ENCODE data around the gene CYP24A1.

The CYP24A1 gene

GRCh38 chr20:54166987-54167662 lies 6.7 kb downstream of the CYP24A1 start:
- no peak overlapping the region for H3K4me3 ChIP-seq (replicated peaks; ENCODE audit: low read depth, low read length)
- no peak for DNase-seq (ENCODE audit: extremely low read depth, insufficient read length)
- TF ChIP-seq CTCF (IDR thresholded peaks at IDR 0.05; ENCODE audit: insufficient read depth, low read length, poor library complexity, severe bottlenecking): no peak
- no peaks in the 10 kb centered on the region; the same call in 1 of the 2 replicates for H3K27me3 ChIP-seq (replicated peaks; ENCODE audit: control insufficient read depth, insufficient read depth, low read length)
- H3K36me3 ChIP-seq (ENCODE audit: control insufficient read depth, insufficient read depth, low read length): no peaks in the 10 kb centered on the region

GRCh38 chr20:54165803-54166202 lies 8.0 kb downstream of the CYP24A1 start:
- Histone ChIP-seq H3K4me3 (replicated peaks; ENCODE audit: low read depth, low read length) (no peak overlapping the region), H3K36me3 (ENCODE audit: control insufficient read depth, insufficient read depth, low read length) (no peaks in the 10 kb centered on the region), H3K27me3 (replicated peaks; ENCODE audit: control insufficient read depth, insufficient read depth, low read length) (no peaks in the 10 kb centered on the region; the same call in 1 of the 2 replicates)
- no peak for TF ChIP-seq CTCF (IDR thresholded peaks at IDR 0.05; ENCODE audit: insufficient read depth, low read length, poor library complexity, severe bottlenecking)
- no peak for DNase-seq (ENCODE audit: extremely low read depth, insufficient read length)

- no peak for DNase-seq (ENCODE audit: extremely low read depth, insufficient read length)
- Histone ChIP-seq H3K36me3 (ENCODE audit: control insufficient read depth, insufficient read depth, low read length) (no peaks in the 10 kb centered on the region), H3K4me3 (replicated peaks; ENCODE audit: low read depth, low read length) (no peak overlapping the region), H3K27me3 (replicated peaks; ENCODE audit: control insufficient read depth, insufficient read depth, low read length) (no peaks in the 10 kb centered on the region)
- no peak for TF ChIP-seq CTCF (IDR thresholded peaks at IDR 0.05; ENCODE audit: insufficient read depth, low read length, poor library complexity, severe bottlenecking)
Measured at GRCh38 chr20:54165014-54165413, 8.8 kb downstream of the CYP24A1 start.

- DNase-seq (ENCODE audit: extremely low read depth, insufficient read length): no peak
- TF ChIP-seq CTCF (IDR thresholded peaks at IDR 0.05; ENCODE audit: insufficient read depth, low read length, poor library complexity, severe bottlenecking): no peak
- H3K36me3 ChIP-seq (ENCODE audit: control insufficient read depth, insufficient read depth, low read length): no peaks in the 10 kb centered on the region
- H3K27me3 ChIP-seq (replicated peaks; ENCODE audit: control insufficient read depth, insufficient read depth, low read length): no peaks in the 10 kb centered on the region; the same call in 1 of the 2 replicates
- no peak overlapping the region for H3K4me3 ChIP-seq (replicated peaks; ENCODE audit: low read depth, low read length)
Measured at GRCh38 chr20:54163402-54163801, 10.4 kb downstream of the CYP24A1 start.

- TF ChIP-seq CTCF (IDR thresholded peaks at IDR 0.05; ENCODE audit: insufficient read depth, low read length, poor library complexity, severe bottlenecking): no peak
- Histone ChIP-seq H3K4me3 (replicated peaks; ENCODE audit: low read depth, low read length) (no peak overlapping the region), H3K36me3 (ENCODE audit: control insufficient read depth, insufficient read depth, low read length) (no peaks in the 10 kb centered on the region), H3K27me3 (replicated peaks; ENCODE audit: control insufficient read depth, insufficient read depth, low read length) (no peaks in the 10 kb centered on the region; the same call in 1 of the 2 replicates)
- no peak for DNase-seq (ENCODE audit: extremely low read depth, insufficient read length)
Measured at GRCh38 chr20:54162378-54163009, 11.3 kb downstream of the CYP24A1 start.

All from GM06990 (cell line).